ENCODE data around the gene HNF4A.

DNA sequence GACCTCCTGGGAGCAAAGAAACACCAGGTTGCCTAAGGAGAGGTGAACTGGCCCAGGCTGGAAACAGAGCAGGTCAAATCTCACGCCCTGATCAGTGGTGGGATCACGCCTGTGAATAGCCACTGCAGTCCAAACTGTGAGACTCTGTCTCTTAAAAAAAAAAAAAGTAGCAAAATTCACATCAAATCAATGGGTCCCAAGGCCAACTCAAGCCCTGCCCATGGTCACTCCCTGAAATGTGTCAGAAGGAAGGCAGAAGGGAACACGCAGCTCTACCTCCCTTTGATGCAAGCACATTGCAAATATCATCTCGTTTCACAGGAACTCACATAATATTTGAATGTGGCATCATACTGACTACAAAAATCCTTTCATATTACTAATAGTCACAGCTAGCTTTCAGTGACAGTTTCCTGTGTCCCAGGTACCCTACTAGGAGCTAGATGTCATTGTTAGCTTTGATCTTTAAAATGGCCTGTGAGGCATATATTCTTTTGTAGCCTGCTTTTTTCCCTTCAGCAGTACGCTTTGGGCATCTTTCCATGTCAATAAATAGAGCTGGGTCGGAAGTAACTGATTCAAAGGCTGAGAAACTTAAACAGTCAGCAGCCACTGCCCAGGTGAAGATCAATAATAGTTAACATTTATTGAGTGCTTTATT, 105.8 kb downstream of the HNF4A start:
- TF ChIP-seq, protein P1, sequence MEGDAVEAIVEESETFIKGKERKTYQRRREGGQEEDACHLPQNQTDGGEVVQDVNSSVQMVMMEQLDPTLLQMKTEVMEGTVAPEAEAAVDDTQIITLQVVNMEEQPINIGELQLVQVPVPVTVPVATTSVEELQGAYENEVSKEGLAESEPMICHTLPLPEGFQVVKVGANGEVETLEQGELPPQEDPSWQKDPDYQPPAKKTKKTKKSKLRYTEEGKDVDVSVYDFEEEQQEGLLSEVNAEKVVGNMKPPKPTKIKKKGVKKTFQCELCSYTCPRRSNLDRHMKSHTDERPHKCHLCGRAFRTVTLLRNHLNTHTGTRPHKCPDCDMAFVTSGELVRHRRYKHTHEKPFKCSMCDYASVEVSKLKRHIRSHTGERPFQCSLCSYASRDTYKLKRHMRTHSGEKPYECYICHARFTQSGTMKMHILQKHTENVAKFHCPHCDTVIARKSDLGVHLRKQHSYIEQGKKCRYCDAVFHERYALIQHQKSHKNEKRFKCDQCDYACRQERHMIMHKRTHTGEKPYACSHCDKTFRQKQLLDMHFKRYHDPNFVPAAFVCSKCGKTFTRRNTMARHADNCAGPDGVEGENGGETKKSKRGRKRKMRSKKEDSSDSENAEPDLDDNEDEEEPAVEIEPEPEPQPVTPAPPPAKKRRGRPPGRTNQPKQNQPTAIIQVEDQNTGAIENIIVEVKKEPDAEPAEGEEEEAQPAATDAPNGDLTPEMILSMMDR (IDR thresholded peaks at IDR 0.05; ENCODE audit: borderline replicate concordance, extremely low read depth, low read length, poor library complexity, severe bottlenecking), result no peak
- no peak for TF ChIP-seq EZH2 (IDR thresholded peaks at IDR 0.05; ENCODE audit: borderline replicate concordance, low read depth, low read length, severe bottlenecking)
